Measurements from ENCODE around the gene IFRD2. TPM values are rescaled to one million over a fixed set of nuclear protein-coding genes. Genes with fewer than 3 reads are reported as not detected.

Gene IFRD2
- total and polyA plus RNA-seq, 2 of the 13 experiments (the other 11 are each of a cell fraction or from before 2014, with no cell fraction given) = 32.8 to 96.1 TPM

- peak; percentile 89 for TF ChIP-seq TAF1 (CRISPR knock-in tag; IDR thresholded peaks at IDR 0.05)
- peak; percentile 88 for TF ChIP-seq HOXA3 (CRISPR knock-in tag; IDR thresholded peaks at IDR 0.05)
- peak; percentile 86 for TF ChIP-seq TFDP2 (CRISPR knock-in tag; IDR thresholded peaks at IDR 0.05)
- peak; percentile 69 for TF ChIP-seq ZNF574 (CRISPR knock-in tag; IDR thresholded peaks at IDR 0.05)
- no peak for TF ChIP-seq TBP (CRISPR knock-in tag; IDR thresholded peaks at IDR 0.05)
- no peak for TF ChIP-seq CERS6 (CRISPR knock-in tag; IDR thresholded peaks at IDR 0.05)
- no peak for TF ChIP-seq ZNF281 (CRISPR knock-in tag; IDR thresholded peaks at IDR 0.05; ENCODE audit: borderline replicate concordance)
- TF ChIP-seq HDAC2 (CRISPR knock-in tag; IDR thresholded peaks at IDR 0.05) = peak; percentile 61; the same call in 1 of the 2 replicates
- peak; percentile 93 for TF ChIP-seq MAX (IDR thresholded peaks at IDR 0.05)
- no peak for TF ChIP-seq ZSCAN22 (CRISPR knock-in tag; IDR thresholded peaks at IDR 0.05)
- TF ChIP-seq TSC22D2 (CRISPR knock-in tag; IDR thresholded peaks at IDR 0.05; ENCODE audit: borderline replicate concordance) = no peak
- TF ChIP-seq ZFAT (CRISPR knock-in tag; conservative IDR thresholded peaks at IDR 0.05) = no peak
- no peak for TF ChIP-seq ZNF225 (CRISPR knock-in tag; IDR thresholded peaks at IDR 0.05)
- peak; percentile 41; the same call in 1 of the 2 replicates for TF ChIP-seq GATAD2A (CRISPR knock-in tag; IDR thresholded peaks at IDR 0.05)
- TF ChIP-seq PPARG (CRISPR knock-in tag; conservative IDR thresholded peaks at IDR 0.05) = no peak
- TF ChIP-seq ZNF83 (CRISPR knock-in tag; IDR thresholded peaks at IDR 0.05; ENCODE audit: borderline replicate concordance) = peak; percentile 87; the same call in 1 of the 2 replicates
- peak; percentile 68; the same call in 1 of the 2 replicates for TF ChIP-seq ZSCAN21 (CRISPR knock-in tag; IDR thresholded peaks at IDR 0.05; ENCODE audit: borderline replicate concordance)
- TF ChIP-seq MYNN (CRISPR knock-in tag; IDR thresholded peaks at IDR 0.05; ENCODE audit: low read depth) = 0 out of 2 replicates have a peak, but pooled peaks have one; percentile 17
- no peak for TF ChIP-seq ZNF121 (CRISPR knock-in tag; IDR thresholded peaks at IDR 0.05)
- peak; percentile 0; the same call in 1 of the 2 replicates for TF ChIP-seq CREB3 (CRISPR knock-in tag; IDR thresholded peaks at IDR 0.05)
These were observed 45.1 kb upstream of the IFRD2 start (continued) for GRCh38 chr3:50337175-50337861.

Measured in HepG2 (cell line).